WERI-Rb-1 (cell line): ENCODE results near the gene SEMA7A.

Experiments
- DNase-seq: peaks from one replicate; pipeline ENCODE4 v3.0.0-alpha.2; 2020
- H3K27ac ChIP-seq: fragments of 250-450 bp; sonication (Bioruptor Pico); 2 replicates; pipeline ENCODE4 v1.5.1; 2020; ENCODE audit warnings: mild to moderate bottlenecking, moderate library complexity
- H3K27me3 ChIP-seq: fragments of 250-450 bp; sonication (Bioruptor Pico); 2 replicates; pipeline ENCODE4 v1.5.1; 2021; ENCODE audit warnings: mild to moderate bottlenecking, low read depth, moderate library complexity; ENCODE audit not compliant: insufficient read depth, severe bottlenecking
- H3K36me3 ChIP-seq: fragments of 250-450 bp; sonication (Bioruptor Pico); 2 replicates; pipeline ENCODE4 v1.5.1; 2020; ENCODE audit warnings: mild to moderate bottlenecking, moderate library complexity
- H3K4me3 ChIP-seq: 2 replicates; pipeline ENCODE4 v1.5.1; 2011; ENCODE audit warnings: low read depth, mild to moderate bottlenecking, control low read depth, low read length
- H3K9me3 ChIP-seq: fragments of 250-450 bp; sonication (Bioruptor Pico); 2 replicates; pipeline ENCODE4 v1.5.1; 2021; ENCODE audit warnings: mild to moderate bottlenecking, moderate library complexity; ENCODE audit not compliant: severe bottlenecking
- CTCF ChIP-seq: IDR thresholded peaks from 2 replicates; pipeline ENCODE4 v1.5.1; 2011; ENCODE audit warnings: low read depth, mild to moderate bottlenecking, control low read depth, inconsistent platforms, low read length

SEMA7A gene

GRCh38 chr15:74420193-74420905 is 13.4 kb downstream of the SEMA7A start:
- H3K27me3 ChIP-seq, result no peaks in the 10 kb centered on the region
- H3K27ac ChIP-seq, result peak overlapping the region; percentile 69; the same call in 1 of the 2 replicates
- H3K36me3 ChIP-seq, result peaks cover 23% of the 10 kb centered on the region
- no peak for DNase-seq
- no peak overlapping the region for H3K4me3 ChIP-seq
- TF ChIP-seq CTCF, result no peak
- no peaks in the 10 kb centered on the region for H3K9me3 ChIP-seq

- no peak for TF ChIP-seq CTCF
- Histone ChIP-seq H3K27me3 (no peaks in the 10 kb centered on the region), H3K36me3 (peaks cover 28% of the 10 kb centered on the region), H3K9me3 (no peaks in the 10 kb centered on the region), H3K27ac (no peak overlapping the region; the same call in 1 of the 2 replicates), H3K4me3 (no peak overlapping the region)
- no peak for DNase-seq
Measured at GRCh38 chr15:74419432-74419831, 14.3 kb downstream of the SEMA7A start.

GRCh38 chr15:74418575-74419338 is 15.0 kb downstream of the SEMA7A start:
- Histone ChIP-seq H3K36me3 (peaks cover 35% of the 10 kb centered on the region), H3K27me3 (no peaks in the 10 kb centered on the region), H3K9me3 (no peaks in the 10 kb centered on the region), H3K4me3 (no peak overlapping the region), H3K27ac (peak overlapping the region; percentile 44)
- no peak for TF ChIP-seq CTCF
- DNase-seq, result no peak

- TF ChIP-seq CTCF, result no peak
- Histone ChIP-seq H3K27ac (no peak overlapping the region), H3K9me3 (no peaks in the 10 kb centered on the region), H3K4me3 (no peak overlapping the region), H3K27me3 (no peaks in the 10 kb centered on the region), H3K36me3 (peaks cover 39% of the 10 kb centered on the region)
- DNase-seq, result no peak
Measured at GRCh38 chr15:74417670-74418069, 16.1 kb downstream of the SEMA7A start.

GRCh38 chr15:74417225-74417624 is 16.5 kb downstream of the SEMA7A start:
- no peaks in the 10 kb centered on the region for H3K9me3 ChIP-seq
- peaks cover 39% of the 10 kb centered on the region for H3K36me3 ChIP-seq
- H3K4me3 ChIP-seq, result no peak overlapping the region
- no peak overlapping the region for H3K27ac ChIP-seq
- no peak for TF ChIP-seq CTCF
- H3K27me3 ChIP-seq, result no peaks in the 10 kb centered on the region
- DNase-seq, result no peak
